Progenitor cell of endocrine pancreas (in vitro differentiated cells): ENCODE measurements around the gene MAP3K19. TPM values are rescaled to one million over a fixed set of nuclear protein-coding genes. Genes with fewer than 3 reads are reported as not detected.

Experiments used
- DNase-seq: peaks from one replicate; pipeline ENCODE4 v3.0.0; 2021; ENCODE audit warnings: low spot score; ENCODE audit not compliant: unreplicated experiment
- H3K27ac Mint-ChIP-seq: 2 replicates; pipeline ENCODE4 v1.8.0; 2021; ENCODE audit warnings: mild to moderate bottlenecking, moderate library complexity, mixed read lengths
- H3K27me3 Mint-ChIP-seq: 2 replicates; pipeline ENCODE4 v1.8.0; 2021; ENCODE audit warnings: mixed read lengths
- H3K36me3 Mint-ChIP-seq: 2 replicates; pipeline ENCODE4 v1.8.0; 2022; ENCODE audit warnings: mixed read lengths; ENCODE audit not compliant: insufficient read depth
- H3K4me1 Mint-ChIP-seq: 2 replicates; pipeline ENCODE4 v1.8.0; 2021; ENCODE audit warnings: low read depth, mixed read lengths
- H3K4me3 Mint-ChIP-seq: 2 replicates; pipeline ENCODE4 v1.8.0; 2021; ENCODE audit warnings: low read depth, mild to moderate bottlenecking, moderate library complexity, mixed read lengths
- H3K9me3 Mint-ChIP-seq: 2 replicates; pipeline ENCODE4 v1.8.0; 2021; ENCODE audit warnings: low read depth, mixed read lengths
- CTCF ChIP-seq: fragments of 200-600 bp; sonication (generic); IDR thresholded peaks from one replicate; pipeline ENCODE4 v1.5.0; 2021; ENCODE audit warnings: antibody characterized with exemption, mild to moderate bottlenecking; ENCODE audit not compliant: unreplicated experiment
- long read RNA-seq: library from polyadenylated mRNA; unstranded; transcript quantifications from one replicate; pipeline ENCODE4 v2.0.0, GENCODE V29; 2020
- total RNA-seq: library from RNA; stranded (reverse); gene quantifications from 2 replicates; pipeline ENCODE4 v1.2.1, GENCODE V29; 2021

Gene MAP3K19
- total RNA-seq: not detected in 2 replicates
- long read RNA-seq: 0 reads

DNA sequence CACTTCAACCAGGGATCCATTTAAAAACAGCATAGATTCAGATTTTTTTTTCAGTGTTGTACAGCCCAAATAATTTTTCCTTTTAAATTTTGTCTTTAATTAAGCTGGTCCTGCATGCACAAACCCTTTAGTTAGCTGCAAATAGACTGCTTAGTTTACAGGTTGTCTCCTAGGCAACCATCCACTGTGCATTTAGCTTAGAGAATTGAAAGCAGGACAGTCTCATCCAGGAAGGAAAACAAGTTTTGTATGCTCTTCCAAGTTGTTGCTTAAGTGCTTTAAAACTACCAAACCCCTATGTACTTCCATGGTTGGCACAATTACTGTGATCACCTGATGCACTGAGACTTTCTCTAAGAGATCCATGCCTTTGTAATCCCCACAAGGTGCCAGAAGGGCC is at the start of gene MAP3K19:
Gene MAP3K19 (minus strand): TSS at position 148 of the 400 bp plus-strand sequence. CDS start 22,800 bp downstream, outside the sequence.
- Mint-ChIP-seq H3K27ac (peak within 1 kb of the TSS; percentile 91), H3K36me3 (no peaks in the 10 kb centered on the region), H3K4me3 (no peak within 1 kb of the TSS), H3K4me1 (peaks cover 27% of the 10 kb centered on the region), H3K9me3 (no peaks in the 10 kb centered on the region), H3K27me3 (no peaks in the 10 kb centered on the region)
- no peak for TF ChIP-seq CTCF
- DNase-seq: no peak

DNA sequence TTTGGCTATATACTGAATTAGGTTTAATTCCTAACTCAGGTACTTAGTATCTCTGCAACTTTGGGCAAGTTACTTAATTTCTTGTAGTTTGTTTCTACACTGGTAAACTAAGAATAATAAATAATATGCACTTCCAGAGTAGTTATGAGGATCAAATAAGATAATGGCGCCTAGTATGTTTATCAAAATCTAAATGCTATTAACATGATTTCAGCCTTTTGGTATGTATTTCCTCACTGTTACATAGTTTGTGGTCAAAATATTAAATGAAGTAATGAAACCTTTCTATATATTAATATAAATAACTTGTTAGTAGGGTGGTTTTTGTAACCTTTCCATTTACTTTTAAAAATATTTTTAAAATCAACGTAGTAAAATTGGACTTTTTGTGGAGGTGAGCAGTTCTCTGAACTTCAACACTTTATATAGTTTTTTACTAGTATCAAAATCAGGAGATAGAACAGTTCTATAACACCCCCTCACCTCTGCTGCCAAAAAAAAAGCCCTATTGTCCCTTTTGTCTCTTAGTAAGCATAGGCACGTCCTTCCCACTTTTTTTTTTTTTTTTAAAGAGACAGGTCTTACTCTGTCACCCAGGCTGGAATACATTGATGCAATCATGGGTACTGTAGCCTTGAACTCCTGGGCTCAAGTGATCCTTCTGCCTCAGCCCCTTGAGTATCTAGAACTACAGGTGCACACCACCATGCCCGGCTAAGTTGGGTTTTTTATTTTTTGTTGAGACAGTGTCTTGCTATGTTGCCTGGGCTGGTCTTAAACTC is 49.6 kb upstream of the MAP3K19 start:
- TF ChIP-seq CTCF: no peak
- H3K9me3 Mint-ChIP-seq: no peaks in the 10 kb centered on the region
- no peaks in the 10 kb centered on the region for H3K27me3 Mint-ChIP-seq
- peaks cover 23% of the 10 kb centered on the region for H3K36me3 Mint-ChIP-seq
- H3K4me1 Mint-ChIP-seq: peaks cover 11% of the 10 kb centered on the region
- no peak overlapping the region for H3K4me3 Mint-ChIP-seq
- DNase-seq: no peak
- H3K27ac Mint-ChIP-seq: no peak overlapping the region

DNA sequence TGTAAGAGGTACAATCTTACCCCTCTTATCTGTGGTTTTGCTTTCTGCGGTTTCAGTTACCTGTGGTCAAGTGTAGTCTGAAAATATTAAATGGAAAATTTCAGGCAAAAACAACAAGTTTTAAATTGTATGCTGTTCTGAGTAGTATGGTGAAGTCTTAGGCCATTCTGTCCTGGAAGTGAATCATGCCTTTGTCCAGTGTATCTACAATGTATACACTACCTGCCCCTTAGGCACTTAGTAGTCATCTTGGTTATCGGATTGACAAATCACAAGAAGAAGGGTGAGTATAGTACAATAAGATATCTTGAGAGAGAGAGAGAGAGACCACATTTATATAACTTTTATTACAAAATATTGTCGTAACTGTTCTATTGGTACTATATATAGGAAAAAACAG is 48.3 kb upstream of the MAP3K19 start:
- TF ChIP-seq CTCF: no peak
- Mint-ChIP-seq H3K36me3 (peaks cover 18% of the 10 kb centered on the region), H3K27ac (peak overlapping the region; percentile 71), H3K27me3 (no peaks in the 10 kb centered on the region), H3K4me1 (peaks cover 16% of the 10 kb centered on the region), H3K9me3 (no peaks in the 10 kb centered on the region), H3K4me3 (no peak overlapping the region)
- DNase-seq: no peak

DNA sequence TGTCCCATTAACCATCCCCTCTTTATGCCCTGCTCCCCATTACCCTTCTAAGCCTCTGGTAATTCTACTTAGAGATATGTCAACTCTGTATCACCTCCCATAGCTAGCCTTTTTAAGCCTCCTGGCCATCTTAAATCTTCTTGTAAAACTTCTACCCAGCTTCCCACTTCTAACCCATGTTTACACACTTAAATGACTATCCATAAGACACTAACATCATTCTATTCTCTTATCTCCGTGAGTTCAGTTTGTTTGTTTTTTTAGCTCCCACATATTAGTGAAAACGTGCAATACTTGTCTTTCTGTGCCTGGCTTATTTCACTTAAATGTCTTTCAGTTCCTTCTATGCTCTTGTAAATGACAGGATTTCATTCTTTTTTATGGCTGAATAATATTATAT is 47.3 kb upstream of the MAP3K19 start:
- no peak for TF ChIP-seq CTCF
- Mint-ChIP-seq H3K27ac (no peak overlapping the region), H3K9me3 (peaks cover under 1% of the 10 kb centered on the region), H3K4me3 (no peak overlapping the region), H3K27me3 (no peaks in the 10 kb centered on the region), H3K36me3 (peaks cover 20% of the 10 kb centered on the region), H3K4me1 (peaks cover 16% of the 10 kb centered on the region)
- no peak for DNase-seq

DNA sequence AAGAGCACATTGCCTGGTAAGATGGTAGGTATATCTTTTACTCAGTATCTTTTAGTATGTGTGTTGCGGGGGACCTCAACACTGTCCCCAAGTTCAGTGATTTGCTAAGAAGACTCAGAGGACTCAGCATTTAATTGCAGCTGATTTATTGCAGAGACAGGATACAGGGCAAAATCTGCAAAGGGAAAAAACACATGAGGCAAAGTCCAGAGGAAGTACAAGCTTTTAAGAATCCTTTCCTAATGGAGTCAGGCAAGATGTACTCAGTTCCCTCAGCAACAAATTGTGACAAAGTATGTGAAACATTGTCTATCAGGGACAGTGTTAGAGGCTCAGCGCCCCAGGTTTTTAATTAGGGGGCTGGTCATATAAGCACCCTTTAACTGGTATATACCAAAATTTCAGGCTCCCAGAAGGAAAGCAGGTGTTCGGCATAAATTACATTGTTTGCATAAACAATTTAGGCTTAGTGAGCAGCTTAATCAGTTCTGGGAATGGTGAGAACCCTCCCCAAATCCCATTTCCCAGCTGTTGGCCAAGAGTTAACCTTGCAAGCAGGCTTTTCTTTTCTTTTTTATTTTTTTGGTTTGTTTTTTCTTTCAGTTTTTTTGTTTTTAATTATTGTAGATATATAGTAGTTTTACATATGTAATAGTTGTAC is 46.6 kb upstream of the MAP3K19 start:
- no peak for DNase-seq
- Mint-ChIP-seq H3K4me1 (peaks cover 16% of the 10 kb centered on the region), H3K27me3 (no peaks in the 10 kb centered on the region), H3K9me3 (peaks cover 8% of the 10 kb centered on the region), H3K4me3 (no peak overlapping the region), H3K27ac (no peak overlapping the region), H3K36me3 (peaks cover 26% of the 10 kb centered on the region)
- TF ChIP-seq CTCF: no peak
